GM13976 (cell line): Measurements from ENCODE around the gene GID4.

Experiments used
- DNase-seq: peaks from one replicate; pipeline ENCODE4 v3.0.0; 2012; ENCODE audit warnings: low spot score
- in situ Hi-C: fragments of 300-500 bp; cut with MboI; formaldehyde crosslinking; loops from one replicate; pipeline ENCODE4 v1.12.0; 2022; ENCODE audit warnings: low sequenced_read_pairs, mixed read lengths, inconsistent platforms; ENCODE audit not compliant: unreplicated experiment
- TF ChIP-seq, protein P1 (sequence below): IDR thresholded peaks from 2 replicates; pipeline ENCODE4 v1.5.1; 2012; ENCODE audit warnings: borderline replicate concordance, mild to moderate bottlenecking; ENCODE audit not compliant: insufficient read depth; ENCODE audit errors: extremely low read depth, missing control alignments, control extremely low read depth

Gene GID4

DNA sequence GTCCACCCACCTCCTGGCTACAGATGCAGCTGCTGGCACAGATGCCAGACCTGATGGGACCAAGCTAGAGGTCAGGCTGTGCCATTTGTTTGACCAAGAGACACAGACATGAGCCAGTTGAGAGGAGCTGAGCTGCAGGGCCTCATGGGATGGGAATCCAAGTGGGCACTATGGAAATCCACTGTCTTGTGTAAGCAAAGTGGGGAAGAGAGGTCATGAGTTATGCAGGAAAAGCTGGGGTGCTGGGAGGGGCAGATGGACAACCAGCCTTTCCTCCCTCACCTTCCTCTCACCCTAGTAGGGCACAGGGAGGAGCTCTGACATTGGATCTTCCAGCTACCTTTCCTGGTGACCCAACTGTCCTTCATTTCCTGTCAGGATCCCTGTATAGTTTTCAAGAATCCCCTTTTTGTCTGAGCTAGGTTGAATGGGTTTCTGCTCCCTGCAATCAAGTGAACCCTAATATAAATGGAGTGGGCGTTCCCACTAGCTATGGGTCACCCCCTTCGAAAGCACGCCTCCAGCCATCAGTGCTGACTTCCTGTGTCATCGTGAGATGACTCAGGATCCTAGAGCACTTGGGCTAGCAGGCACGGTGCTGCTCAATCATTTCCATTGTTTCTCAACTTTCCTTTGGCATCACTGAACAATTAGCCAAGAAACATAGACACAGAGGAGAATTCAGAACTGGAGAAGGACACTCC lies 13.8 kb upstream of the GID4 start:
- TF ChIP-seq, protein P1, sequence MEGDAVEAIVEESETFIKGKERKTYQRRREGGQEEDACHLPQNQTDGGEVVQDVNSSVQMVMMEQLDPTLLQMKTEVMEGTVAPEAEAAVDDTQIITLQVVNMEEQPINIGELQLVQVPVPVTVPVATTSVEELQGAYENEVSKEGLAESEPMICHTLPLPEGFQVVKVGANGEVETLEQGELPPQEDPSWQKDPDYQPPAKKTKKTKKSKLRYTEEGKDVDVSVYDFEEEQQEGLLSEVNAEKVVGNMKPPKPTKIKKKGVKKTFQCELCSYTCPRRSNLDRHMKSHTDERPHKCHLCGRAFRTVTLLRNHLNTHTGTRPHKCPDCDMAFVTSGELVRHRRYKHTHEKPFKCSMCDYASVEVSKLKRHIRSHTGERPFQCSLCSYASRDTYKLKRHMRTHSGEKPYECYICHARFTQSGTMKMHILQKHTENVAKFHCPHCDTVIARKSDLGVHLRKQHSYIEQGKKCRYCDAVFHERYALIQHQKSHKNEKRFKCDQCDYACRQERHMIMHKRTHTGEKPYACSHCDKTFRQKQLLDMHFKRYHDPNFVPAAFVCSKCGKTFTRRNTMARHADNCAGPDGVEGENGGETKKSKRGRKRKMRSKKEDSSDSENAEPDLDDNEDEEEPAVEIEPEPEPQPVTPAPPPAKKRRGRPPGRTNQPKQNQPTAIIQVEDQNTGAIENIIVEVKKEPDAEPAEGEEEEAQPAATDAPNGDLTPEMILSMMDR = no peak
- in situ Hi-C loops = loop anchor here (10.0 kb wide), 1 partner anchor 151 kb away; no protein-coding TSS in a partner anchor
- DNase-seq = peak; percentile 80

- DNase-seq = no peak
- TF ChIP-seq, protein P1 = no peak
These were observed 13.0 kb upstream of the GID4 start for GRCh38 chr17:18025945-18026776.

GRCh38 chr17:18027280-18027679 lies 11.9 kb upstream of the GID4 start:
- TF ChIP-seq, protein P1 = no peak
- in situ Hi-C loops = loop anchor here (10.0 kb wide), 1 partner anchor 152 kb away; no protein-coding TSS in a partner anchor
- DNase-seq = no peak

More at GRCh38 chr17:18025945-18026776, 13.0 kb upstream of the GID4 start:
- in situ Hi-C loops = loop anchor here (10.0 kb wide), 1 partner anchor 151 kb away; no protein-coding TSS in a partner anchor

DNA sequence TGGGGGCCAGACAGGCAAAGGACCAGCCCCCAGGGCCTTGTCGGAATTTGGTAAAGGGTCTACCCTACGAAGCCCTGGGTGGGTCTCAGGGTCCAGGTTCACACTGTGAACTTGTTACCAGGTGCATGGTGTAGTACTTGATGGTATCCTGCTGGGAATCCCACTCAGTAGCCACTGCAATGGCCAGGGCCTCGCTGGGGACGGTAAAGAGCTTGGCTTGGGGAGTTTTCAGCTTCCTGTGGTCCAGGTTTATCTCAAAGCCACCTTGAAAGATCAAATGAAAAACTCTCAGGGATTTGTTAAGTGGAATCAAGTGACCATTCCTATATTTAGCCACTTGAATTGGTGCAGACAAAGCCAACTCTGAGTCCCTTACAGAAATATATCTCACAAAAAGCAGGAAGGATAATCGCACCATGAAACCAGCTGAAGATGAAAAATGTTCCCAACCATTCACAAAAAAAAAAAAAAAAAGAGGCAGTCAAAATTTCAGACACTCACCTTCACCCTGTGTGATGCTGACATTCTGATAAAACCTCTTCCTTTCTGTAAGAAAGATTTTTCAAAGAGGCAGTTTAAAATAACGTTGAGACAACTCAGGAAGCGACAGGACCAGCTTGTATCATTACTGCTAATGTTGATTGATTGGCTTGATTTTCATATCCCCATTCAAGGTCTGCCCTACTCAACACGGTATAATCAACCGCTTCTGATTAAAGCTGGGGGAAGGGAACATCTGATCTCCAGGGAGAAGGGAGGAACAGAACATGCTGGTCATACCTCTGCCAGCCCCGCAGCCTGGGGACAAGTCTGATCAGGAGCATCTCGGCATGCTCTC lies 10.9 kb upstream of the GID4 start:
- TF ChIP-seq, protein P1 = no peak
- DNase-seq = no peak
- in situ Hi-C loops = loop anchor here (10.0 kb wide), 1 partner anchor 154 kb away; no protein-coding TSS in a partner anchor

- in situ Hi-C loops = loop anchor here (10.0 kb wide), 1 partner anchor 154 kb away; no protein-coding TSS in a partner anchor
- TF ChIP-seq, protein P1 = no peak
- DNase-seq = no peak
These were observed 10.2 kb upstream of the GID4 start for GRCh38 chr17:18028952-18029540.
